Effector memory CD4-positive, alpha-beta T cell (primary cell): ENCODE results near the gene MRPL14.

Experiments
- DNase-seq, 3 donors: peaks; one replicate each; pipeline ENCODE4 v3.0.0-alpha.2; 2020
- H3K27ac ChIP-seq: 2 replicates; pipeline ENCODE4 v1.7.0; 2013; ENCODE audit warnings: mild to moderate bottlenecking, low read length, moderate library complexity; ENCODE audit not compliant: insufficient read depth, poor library complexity, severe bottlenecking
- H3K27me3 ChIP-seq: replicated peaks from 2 replicates; pipeline ENCODE4 v1.7.0; 2013; ENCODE audit warnings: mild to moderate bottlenecking, low read length; ENCODE audit not compliant: insufficient read depth, control insufficient read depth, poor library complexity, severe bottlenecking
- H3K36me3 ChIP-seq: 2 replicates; pipeline ENCODE4 v1.7.0; 2013; ENCODE audit warnings: mild to moderate bottlenecking, low read length, moderate library complexity; ENCODE audit not compliant: control insufficient read depth, insufficient read depth
- H3K4me1 ChIP-seq: 2 replicates; pipeline ENCODE4 v1.7.0; 2013; ENCODE audit warnings: low read length, mild to moderate bottlenecking; ENCODE audit not compliant: control insufficient read depth, insufficient read depth, poor library complexity, severe bottlenecking
- H3K4me3 ChIP-seq: 2 replicates; pipeline ENCODE4 v1.7.0; 2013; ENCODE audit warnings: low read length, low read depth, mild to moderate bottlenecking; ENCODE audit not compliant: insufficient read depth, poor library complexity, severe bottlenecking
- H3K9me3 ChIP-seq: 2 replicates; pipeline ENCODE4 v1.7.0; 2013; ENCODE audit warnings: mild to moderate bottlenecking, low read length, moderate library complexity; ENCODE audit not compliant: control insufficient read depth
- total RNA-seq, 3 donors: gene quantifications; one replicate each; lab custom pipeline; 2026; lab: John Stamatoyannopoulos, UW

Gene MRPL14
- 8.3 to 14.2 (median 9.1) reads per million in 3 donors for total RNA-seq

- DNase-seq: peak; percentile 83 to 90 (median 86)
- Histone ChIP-seq H3K27me3 (no peaks in the 10 kb centered on the region), H3K27ac (peak within 1 kb of the TSS; percentile 95), H3K9me3 (no peaks in the 10 kb centered on the region), H3K4me3 (peak within 1 kb of the TSS; percentile 94), H3K36me3 (no peaks in the 10 kb centered on the region), H3K4me1 (peaks cover 49% of the 10 kb centered on the region)
Observed at GRCh38 chr6:44127186-44128019, at the start of gene MRPL14, which contains the start of gene TMEM63B. MRPL14 (minus strand) TSS chr6:44127452; CDS start chr6:44116611, 10,841 bp downstream. TMEM63B (plus strand) TSS chr6:44127554; CDS start chr6:44134585, 7,031 bp downstream.

- DNase-seq: no peak
- H3K4me1 ChIP-seq: peaks cover 6% of the 10 kb centered on the region
- H3K36me3 ChIP-seq: no peaks in the 10 kb centered on the region
- no peaks in the 10 kb centered on the region for H3K9me3 ChIP-seq
- no peak overlapping the region for H3K27ac ChIP-seq
- H3K27me3 ChIP-seq: no peaks in the 10 kb centered on the region
- no peak overlapping the region for H3K4me3 ChIP-seq
Observed at GRCh38 chr6:44176130-44176761, 49.0 kb upstream of the MRPL14 start.

- DNase-seq: peak; percentile 33 to 64 (median 55)
- Histone ChIP-seq H3K36me3 (no peaks in the 10 kb centered on the region), H3K27ac (no peak overlapping the region), H3K4me3 (no peak overlapping the region), H3K27me3 (no peaks in the 10 kb centered on the region), H3K9me3 (no peaks in the 10 kb centered on the region), H3K4me1 (peaks cover 6% of the 10 kb centered on the region)
Observed at GRCh38 chr6:44172731-44173500, 45.7 kb upstream of the MRPL14 start.

DNA sequence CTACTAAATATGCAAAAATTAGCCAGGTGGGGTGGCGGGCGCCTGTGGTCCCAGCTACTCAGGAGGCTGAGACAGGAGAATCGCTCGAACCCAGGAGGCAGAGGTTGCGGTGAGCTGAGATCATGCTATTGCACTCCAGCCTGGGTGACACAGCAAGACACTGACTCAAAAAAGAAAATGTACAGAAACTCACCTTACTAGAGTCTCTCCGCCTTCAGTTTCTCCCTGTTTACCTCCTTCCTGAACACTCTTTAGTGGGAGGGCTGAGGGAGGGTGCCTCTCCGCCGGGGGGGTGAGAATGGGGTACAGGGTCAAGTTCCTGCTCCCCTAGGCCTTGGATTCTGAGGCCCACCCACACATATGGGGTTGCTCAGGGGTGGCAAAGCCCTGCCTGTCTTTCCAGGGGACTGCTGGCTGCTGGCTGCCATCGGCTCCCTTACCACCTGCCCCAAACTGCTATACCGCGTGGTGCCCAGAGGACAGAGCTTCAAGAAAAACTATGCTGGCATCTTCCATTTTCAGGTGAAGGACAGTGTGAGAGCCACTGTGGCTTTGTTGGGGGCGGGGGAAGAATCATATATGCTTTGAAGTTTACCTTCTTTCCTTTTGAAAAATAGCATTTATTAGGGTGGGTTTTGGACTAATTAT lies 44.8 kb upstream of the MRPL14 start:
- peaks cover 4% of the 10 kb centered on the region for H3K4me1 ChIP-seq
- no peak overlapping the region for H3K4me3 ChIP-seq
- DNase-seq: no peak
- H3K9me3 ChIP-seq: no peaks in the 10 kb centered on the region
- no peaks in the 10 kb centered on the region for H3K27me3 ChIP-seq
- no peaks in the 10 kb centered on the region for H3K36me3 ChIP-seq
- no peak overlapping the region for H3K27ac ChIP-seq

DNA sequence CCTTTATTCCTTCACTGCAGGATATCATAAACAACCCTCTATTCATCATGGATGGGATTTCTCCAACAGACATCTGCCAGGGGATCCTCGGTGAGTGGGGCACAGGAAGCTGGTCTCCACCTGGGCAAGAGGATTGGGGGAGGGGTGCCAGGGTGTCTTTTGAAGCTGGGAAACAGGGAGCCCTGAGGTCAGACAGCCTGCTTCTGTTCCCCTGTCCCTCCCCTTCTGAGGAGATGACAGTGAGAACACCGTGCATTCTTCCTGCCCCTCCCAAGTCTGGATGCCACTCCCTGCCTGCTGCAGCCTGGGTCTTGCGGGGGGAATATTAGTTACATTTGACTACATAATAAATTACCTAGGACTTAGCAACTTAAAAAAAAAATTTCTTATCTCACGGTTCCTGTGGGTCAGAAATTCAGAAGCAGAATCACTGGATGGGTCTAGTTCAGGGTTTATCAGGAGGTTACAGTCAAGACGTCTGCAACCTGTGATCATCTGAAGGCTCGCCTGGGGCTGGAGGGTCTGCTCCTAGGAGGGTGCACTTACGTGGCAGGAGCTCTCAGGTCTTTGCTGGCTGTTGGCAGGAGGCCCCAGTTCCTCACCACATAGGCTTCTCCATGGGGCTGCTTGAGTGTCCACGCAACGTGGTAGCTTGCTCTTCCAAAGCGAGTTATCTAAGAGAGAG lies 42.8 kb upstream of the MRPL14 start:
- Histone ChIP-seq H3K9me3 (no peaks in the 10 kb centered on the region), H3K27me3 (no peaks in the 10 kb centered on the region), H3K36me3 (no peaks in the 10 kb centered on the region), H3K4me3 (no peak overlapping the region), H3K27ac (no peak overlapping the region), H3K4me1 (no peaks in the 10 kb centered on the region)
- no peak for DNase-seq

DNA sequence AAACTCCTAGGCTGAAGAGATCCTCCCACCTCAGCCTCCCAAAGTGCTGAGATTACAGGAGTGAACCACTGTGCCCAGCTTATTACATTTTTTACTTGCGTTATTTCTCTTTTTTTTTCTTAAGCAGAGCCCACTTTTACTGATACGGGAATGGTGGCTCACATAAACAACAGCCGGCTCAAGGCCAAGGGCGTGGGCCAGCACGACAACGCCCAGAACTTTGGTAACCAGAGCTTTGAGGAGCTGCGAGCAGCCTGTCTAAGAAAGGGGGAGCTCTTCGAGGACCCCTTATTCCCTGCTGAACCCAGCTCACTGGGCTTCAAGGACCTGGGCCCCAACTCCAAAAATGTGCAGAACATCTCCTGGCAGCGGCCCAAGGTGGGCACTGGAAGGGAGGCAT lies 41.9 kb upstream of the MRPL14 start:
- Histone ChIP-seq H3K36me3 (no peaks in the 10 kb centered on the region), H3K27ac (no peak overlapping the region), H3K4me3 (no peak overlapping the region), H3K4me1 (no peaks in the 10 kb centered on the region), H3K27me3 (no peaks in the 10 kb centered on the region), H3K9me3 (no peaks in the 10 kb centered on the region)
- no peak for DNase-seq

DNA sequence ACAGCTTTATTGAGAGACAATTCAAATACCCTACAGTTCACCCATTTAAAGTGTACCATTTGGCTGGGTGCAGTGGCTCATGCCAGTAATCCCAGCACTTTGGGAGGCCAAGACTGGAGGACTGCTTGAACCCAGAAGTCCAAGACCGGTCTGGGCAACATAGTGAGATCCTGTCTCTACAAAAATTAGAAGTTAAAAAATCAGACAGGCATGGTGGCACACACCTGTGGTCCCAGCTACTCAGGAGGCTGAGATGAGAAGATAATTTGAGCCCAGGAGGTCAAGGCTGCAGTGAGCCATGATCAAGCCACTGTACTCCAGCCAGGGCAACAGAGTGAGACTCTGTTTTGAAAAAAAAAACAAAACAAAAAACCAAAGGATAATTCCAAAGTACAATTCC lies 40.3 kb upstream of the MRPL14 start:
- no peak overlapping the region for H3K4me3 ChIP-seq
- no peak overlapping the region for H3K27ac ChIP-seq
- H3K36me3 ChIP-seq: no peaks in the 10 kb centered on the region
- H3K27me3 ChIP-seq: no peaks in the 10 kb centered on the region
- DNase-seq: no peak
- H3K9me3 ChIP-seq: no peaks in the 10 kb centered on the region
- no peaks in the 10 kb centered on the region for H3K4me1 ChIP-seq

DNA sequence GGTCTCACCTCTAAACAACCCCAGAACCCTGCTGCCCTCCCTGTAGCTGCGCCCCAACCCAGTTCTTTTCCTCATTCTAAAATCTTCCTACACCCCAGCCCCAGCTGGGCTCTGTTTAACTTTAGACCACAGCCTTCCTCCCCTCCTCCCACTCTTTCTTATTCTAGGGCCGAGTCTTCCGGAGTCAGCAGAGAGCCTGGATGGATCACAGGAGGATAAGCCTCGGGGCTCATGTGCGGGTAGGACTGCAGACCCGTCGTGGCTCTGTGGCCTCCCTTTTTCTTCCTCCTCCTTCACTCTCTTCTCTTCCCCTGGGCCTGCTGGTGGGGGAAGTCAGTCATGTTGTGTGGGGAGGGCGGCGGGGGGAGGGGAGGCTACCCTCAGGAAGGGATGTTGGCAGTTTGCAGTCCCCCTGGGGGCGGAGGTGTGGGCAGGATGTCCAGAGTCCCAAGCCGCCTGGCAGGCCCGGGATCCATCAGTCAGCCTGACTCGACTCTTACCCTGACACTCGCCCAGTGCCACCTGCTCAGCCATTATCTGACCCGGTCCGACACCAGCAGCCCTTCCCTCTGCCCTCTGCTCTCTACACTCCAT lies 39.4 kb upstream of the MRPL14 start:
- Histone ChIP-seq H3K9me3 (no peaks in the 10 kb centered on the region), H3K36me3 (no peaks in the 10 kb centered on the region), H3K4me3 (no peak overlapping the region), H3K27me3 (no peaks in the 10 kb centered on the region), H3K4me1 (no peaks in the 10 kb centered on the region), H3K27ac (no peak overlapping the region)
- DNase-seq: no peak

GRCh38 chr6:44166116-44166515 lies 38.9 kb upstream of the MRPL14 start:
- H3K27me3 ChIP-seq: no peaks in the 10 kb centered on the region

More at GRCh38 chr6:44166116-44166515, 38.9 kb upstream of the MRPL14 start:
- no peaks in the 10 kb centered on the region for H3K36me3 ChIP-seq
- no peak overlapping the region for H3K4me3 ChIP-seq
- no peak for DNase-seq
- no peaks in the 10 kb centered on the region for H3K9me3 ChIP-seq
- no peaks in the 10 kb centered on the region for H3K4me1 ChIP-seq
- H3K27ac ChIP-seq: no peak overlapping the region
